Measurements from ENCODE around the gene EDDM13. TPM values are rescaled to one million over a fixed set of nuclear protein-coding genes. Genes with fewer than 3 reads are reported as not detected.

The EDDM13 gene
- total and polyA plus RNA-seq, 7 donors, result 0.62 TPM; not detected in 6

- H3K27me3 ChIP-seq (ENCODE audit: insufficient read depth in 3 of 3, low read length in 2 of 3), result no peaks in the 10 kb centered on the region
- no peak overlapping the region for H3K4me3 ChIP-seq
- no peak for DNase-seq
- peaks cover 6% of the 10 kb centered on the region for H3K4me1 ChIP-seq
- peaks cover 0 to 13% of the 10 kb centered on the region in 2 donors for H3K36me3 ChIP-seq (ENCODE audit: insufficient read depth in 1 of 2, low read depth in 1 of 2)
- intact Hi-C loops (cut with DNase I), result no loop called here
- TF ChIP-seq CTCF (IDR thresholded peaks at IDR 0.05), result no peak
- H3K27ac ChIP-seq, result no peak overlapping the region
- WGBS, 3 donors, result 75 to 96% (median 95%) methylated on average over 5 of the region's 5 CpGs
- no peak for ATAC-seq
- H3K9me3 ChIP-seq, result no peaks in the 10 kb centered on the region
Observed at GRCh38 chr19:56316728-56317127, 44.2 kb downstream of the EDDM13 start.

GRCh38 chr19:56317749-56318148 lies 45.2 kb downstream of the EDDM13 start:
- WGBS, 3 donors, result 53 to 70% (median 61%) methylated on average over 2 of the region's 2 CpGs
- H3K27me3 ChIP-seq (ENCODE audit: insufficient read depth in 3 of 3, low read length in 2 of 3), result no peaks in the 10 kb centered on the region
- intact Hi-C loops (cut with DNase I), result no loop called here
- ATAC-seq (no peak), DNase-seq (no peak)
- no peaks in the 10 kb centered on the region for H3K9me3 ChIP-seq
- H3K4me1 ChIP-seq, result peaks cover 6% of the 10 kb centered on the region
- TF ChIP-seq CTCF (IDR thresholded peaks at IDR 0.05), result no peak
- peaks cover 0 to 3% of the 10 kb centered on the region in 2 donors for H3K36me3 ChIP-seq (ENCODE audit: insufficient read depth in 1 of 2, low read depth in 1 of 2)
- H3K4me3 ChIP-seq, result no peak overlapping the region
- H3K27ac ChIP-seq, result no peak overlapping the region

GRCh38 chr19:56319991-56320390 lies 47.4 kb downstream of the EDDM13 start:
- intact Hi-C loops (cut with DNase I), result no loop called here
- 81 to 85% (median 82%) methylated on average over 3 of the region's 3 CpGs for WGBS, 3 donors

GRCh38 chr19:56321254-56321988 lies 48.9 kb downstream of the EDDM13 start:
- H3K36me3 ChIP-seq (ENCODE audit: insufficient read depth in 1 of 2, low read depth in 1 of 2), result no peaks in the 10 kb centered on the region
- no peaks in the 10 kb centered on the region for H3K27me3 ChIP-seq (ENCODE audit: insufficient read depth in 3 of 3, low read length in 2 of 3)
- DNase-seq, result no peak
- H3K27ac ChIP-seq, result no peak overlapping the region
- peaks cover 7% of the 10 kb centered on the region for H3K9me3 ChIP-seq
- 84 to 87% (median 86%) methylated on average over 8 of the region's 8 CpGs for WGBS, 3 donors
- intact Hi-C loops (cut with DNase I), result no loop called here
- no peak for ATAC-seq
- H3K4me1 ChIP-seq, result no peaks in the 10 kb centered on the region
- H3K4me3 ChIP-seq, result no peak overlapping the region
- no peak for TF ChIP-seq CTCF (IDR thresholded peaks at IDR 0.05)

More at GRCh38 chr19:56319991-56320390, 47.4 kb downstream of the EDDM13 start:
- ATAC-seq (no peak), DNase-seq (no peak)
- Histone ChIP-seq H3K4me1 (no peaks in the 10 kb centered on the region), H3K27me3 (ENCODE audit: insufficient read depth in 3 of 3, low read length in 2 of 3) (no peaks in the 10 kb centered on the region), H3K9me3 (peaks cover 7% of the 10 kb centered on the region), H3K36me3 (ENCODE audit: insufficient read depth in 1 of 2, low read depth in 1 of 2) (no peaks in the 10 kb centered on the region), H3K27ac (no peak overlapping the region), H3K4me3 (no peak overlapping the region)
- no peak for TF ChIP-seq CTCF (IDR thresholded peaks at IDR 0.05)

Data from psoas muscle (tissue), 8 donors.